Stimulated activated CD4-positive, alpha-beta T cell treated with anti-CD3 and anti-CD28 coated beads, Interleukin-4, amount 100 ng/mL, for 48 hours (primary cell): ENCODE results near the gene BCL2L12.
A peak's percentile ranks its signal among the peaks of the same experiment; 100 is the strongest.

Source experiments
- DNase-seq, 2 donors: peaks; one replicate each; pipeline ENCODE4 v3.0.0-alpha.2; 2020; ENCODE audit warnings: low read depth in 2 of 2

BCL2L12 gene

DNA sequence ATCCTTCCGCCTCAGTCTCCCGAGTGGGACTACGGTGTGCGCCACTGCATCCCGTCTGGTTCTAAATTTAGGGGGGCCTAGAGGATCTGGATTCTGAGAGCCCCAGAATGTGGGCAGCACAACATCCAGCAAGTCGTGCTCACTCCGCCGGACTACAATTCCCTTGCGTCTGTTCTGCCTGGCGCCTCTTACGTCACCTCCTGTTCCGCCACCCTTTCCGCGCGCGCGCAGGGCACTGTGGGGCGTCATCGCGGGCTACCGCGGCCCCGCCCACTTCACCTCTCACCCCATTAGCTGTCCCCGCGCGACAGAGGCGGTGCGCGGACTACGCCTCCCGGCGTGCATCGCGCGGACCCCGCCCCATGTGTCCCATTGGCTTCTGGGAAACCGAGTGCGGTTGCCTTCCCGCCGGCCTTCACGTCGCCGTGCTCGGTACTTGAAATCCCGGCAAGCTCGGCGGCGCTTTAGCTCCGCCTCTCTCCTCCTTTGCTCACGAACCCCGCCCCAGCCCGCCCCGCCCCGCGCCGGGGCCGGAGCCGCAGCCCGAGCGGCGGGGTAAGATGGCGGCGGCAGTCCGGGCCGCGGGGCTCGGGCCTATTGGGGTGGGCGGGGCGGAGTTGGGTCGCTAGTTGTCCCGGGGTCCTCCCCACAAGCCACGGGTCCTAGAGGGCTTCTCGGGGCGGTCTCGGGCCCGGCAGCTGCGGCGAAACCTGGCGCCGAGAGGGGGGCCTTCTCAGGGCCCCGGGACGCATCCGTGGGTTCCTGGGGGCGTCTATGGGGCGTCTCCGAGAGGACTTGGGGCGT is 23.8 kb upstream of the BCL2L12 start, which contains the start of gene SCAF1:
SCAF1 (plus strand) TSS at position 522 of the 804 bp plus-strand sequence. CDS start 2,818 bp downstream, outside the sequence.
- peak; percentile 97 to 99 for DNase-seq

GRCh38 chr19:49642492-49643035 is 23.2 kb upstream of the BCL2L12 start:
- no peak for DNase-seq

DNA sequence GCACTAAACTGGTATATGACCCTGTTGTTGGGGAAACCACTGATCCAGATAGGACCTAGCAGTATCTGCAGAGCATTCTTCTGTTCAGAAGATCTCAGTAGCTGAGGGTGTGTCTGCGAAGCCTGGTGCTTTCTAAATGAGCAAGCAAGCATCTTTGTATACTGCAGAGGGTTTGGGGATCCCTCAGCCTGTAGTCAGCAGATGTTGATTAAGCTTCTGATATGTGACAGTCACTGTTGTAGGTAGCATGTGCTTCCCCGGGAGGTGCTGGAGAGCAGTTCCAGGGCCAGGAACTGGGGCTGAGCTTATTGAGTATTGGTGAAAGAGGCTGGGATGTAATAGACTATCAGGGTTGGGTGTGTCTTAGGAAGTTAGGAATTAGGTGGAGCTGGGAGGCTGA is 22.3 kb upstream of the BCL2L12 start:
- DNase-seq: no peak

- DNase-seq: no peak
Observed at GRCh38 chr19:49645592-49645991, 20.1 kb upstream of the BCL2L12 start.

- no peak for DNase-seq
Observed at GRCh38 chr19:49645995-49646394, 19.7 kb upstream of the BCL2L12 start.

DNA sequence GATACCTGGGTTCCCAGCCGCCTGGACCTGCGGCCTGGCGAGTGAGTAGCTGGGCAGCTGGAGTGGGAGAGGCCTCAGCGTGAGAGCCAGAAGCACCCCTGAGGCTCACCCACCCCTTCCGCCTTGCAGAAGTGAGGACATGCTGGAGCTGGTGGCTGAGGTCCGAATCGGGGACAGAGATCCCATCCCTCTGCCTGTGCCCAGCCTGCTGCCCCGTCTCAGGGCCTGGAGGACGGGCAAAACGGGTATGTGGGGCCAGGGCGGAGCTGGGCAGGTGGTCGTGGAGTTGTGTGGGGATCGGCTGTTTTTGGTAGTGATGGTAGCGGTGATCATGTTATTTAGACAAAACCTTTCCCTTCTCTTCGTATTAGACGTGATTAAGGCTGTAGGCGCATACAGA is 19.1 kb upstream of the BCL2L12 start:
- no peak for DNase-seq

DNA sequence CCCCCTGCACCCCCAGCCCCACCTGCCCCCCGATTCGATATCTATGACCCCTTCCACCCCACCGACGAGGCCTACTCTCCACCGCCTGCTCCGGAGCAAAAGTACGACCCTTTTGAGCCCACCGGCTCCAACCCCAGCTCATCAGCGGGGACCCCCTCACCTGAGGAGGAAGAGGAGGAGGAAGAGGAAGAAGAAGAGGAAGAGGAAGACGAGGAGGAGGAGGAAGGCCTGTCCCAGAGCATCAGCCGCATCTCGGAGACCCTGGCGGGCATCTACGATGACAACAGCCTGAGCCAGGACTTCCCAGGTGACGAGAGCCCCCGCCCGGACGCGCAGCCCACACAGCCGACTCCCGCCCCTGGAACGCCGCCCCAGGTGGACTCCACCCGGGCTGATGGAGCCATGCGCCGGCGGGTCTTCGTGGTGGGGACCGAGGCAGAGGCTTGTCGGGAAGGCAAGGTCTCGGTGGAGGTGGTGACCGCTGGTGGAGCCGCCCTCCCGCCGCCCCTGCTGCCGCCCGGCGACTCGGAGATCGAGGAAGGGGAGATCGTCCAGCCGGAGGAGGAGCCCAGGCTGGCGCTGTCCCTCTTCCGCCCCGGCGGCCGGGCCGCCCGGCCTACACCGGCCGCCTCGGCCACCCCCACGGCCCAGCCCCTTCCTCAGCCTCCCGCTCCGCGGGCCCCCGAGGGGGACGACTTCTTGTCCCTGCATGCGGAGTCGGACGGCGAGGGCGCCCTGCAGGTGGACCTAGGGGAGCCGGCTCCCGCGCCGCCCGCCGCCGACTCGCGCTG is 14.5 kb upstream of the BCL2L12 start:
- no peak for DNase-seq

DNA sequence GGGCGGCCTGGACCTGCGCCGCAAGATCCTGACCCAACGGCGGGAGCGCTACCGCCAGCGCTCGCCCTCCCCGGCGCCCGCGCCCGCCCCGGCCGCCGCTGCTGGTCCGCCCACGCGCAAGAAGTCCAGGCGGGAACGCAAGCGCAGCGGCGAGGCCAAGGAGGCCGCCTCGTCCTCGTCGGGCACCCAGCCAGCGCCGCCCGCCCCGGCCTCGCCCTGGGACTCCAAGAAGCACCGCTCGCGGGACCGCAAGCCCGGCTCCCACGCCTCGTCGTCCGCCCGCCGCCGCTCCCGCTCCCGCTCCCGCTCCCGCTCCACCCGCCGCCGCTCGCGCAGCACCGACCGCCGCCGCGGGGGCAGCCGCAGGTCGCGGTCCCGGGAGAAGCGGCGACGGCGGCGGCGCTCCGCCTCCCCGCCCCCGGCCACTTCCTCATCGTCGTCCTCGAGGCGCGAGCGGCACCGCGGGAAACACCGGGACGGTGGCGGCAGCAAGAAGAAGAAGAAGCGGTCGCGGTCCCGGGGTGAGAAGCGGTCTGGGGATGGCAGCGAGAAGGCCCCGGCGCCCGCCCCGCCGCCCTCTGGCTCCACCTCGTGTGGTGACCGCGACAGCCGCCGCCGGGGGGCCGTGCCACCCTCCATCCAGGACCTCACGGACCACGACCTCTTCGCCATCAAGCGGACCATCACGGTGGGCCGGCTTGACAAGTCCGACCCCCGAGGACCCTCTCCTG is 13.7 kb upstream of the BCL2L12 start:
- DNase-seq: no peak

GRCh38 chr19:49652551-49653465 is 12.9 kb upstream of the BCL2L12 start:
- DNase-seq: no peak

- DNase-seq: no peak
Observed at GRCh38 chr19:49653466-49653806, 12.3 kb upstream of the BCL2L12 start.

GRCh38 chr19:49654581-49654980 is 11.2 kb upstream of the BCL2L12 start:
- DNase-seq: no peak

DNA sequence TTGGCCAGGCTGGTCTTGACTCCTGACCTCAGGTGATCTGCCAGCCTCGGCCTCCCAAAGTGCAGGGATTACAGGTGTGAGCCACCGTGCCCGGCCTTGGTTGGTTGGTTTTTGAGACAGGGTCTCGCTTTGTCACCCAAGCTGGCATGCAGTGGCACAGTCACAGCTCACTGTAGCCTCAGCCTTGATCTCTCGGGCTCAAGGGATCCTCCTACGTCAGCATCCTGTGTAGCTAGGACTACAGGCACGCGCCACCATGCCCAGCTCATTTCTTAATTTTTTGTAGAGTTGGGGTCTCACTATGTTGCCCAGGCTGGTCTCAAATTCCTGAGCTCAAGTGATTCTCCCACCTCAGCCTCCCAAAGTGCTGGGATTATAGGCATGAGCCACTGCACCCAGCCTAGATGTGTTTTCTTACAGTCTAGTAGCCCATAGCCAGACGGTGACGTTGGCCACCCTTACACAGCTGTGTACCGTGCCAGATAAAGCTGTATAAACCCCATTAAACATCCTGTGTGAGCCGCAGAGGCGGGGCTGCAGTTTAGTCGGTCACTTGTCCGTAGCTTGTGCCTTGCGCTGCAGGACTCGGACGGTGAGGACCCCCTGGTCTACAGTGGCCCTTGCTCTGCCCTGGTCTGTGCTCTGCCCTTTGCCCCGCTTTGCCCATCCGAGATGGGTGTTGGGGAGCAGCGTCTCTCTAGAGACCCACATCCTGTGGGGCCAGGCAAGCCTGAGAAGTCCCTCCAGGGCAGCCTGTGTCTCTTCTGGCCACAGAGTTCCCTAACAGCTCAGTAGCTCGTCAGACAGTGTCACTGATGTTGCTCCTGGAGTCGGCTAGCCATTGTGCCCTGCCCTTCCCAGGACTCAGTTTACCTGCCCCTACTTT is 9.9 kb upstream of the BCL2L12 start:
- no peak for DNase-seq

DNA sequence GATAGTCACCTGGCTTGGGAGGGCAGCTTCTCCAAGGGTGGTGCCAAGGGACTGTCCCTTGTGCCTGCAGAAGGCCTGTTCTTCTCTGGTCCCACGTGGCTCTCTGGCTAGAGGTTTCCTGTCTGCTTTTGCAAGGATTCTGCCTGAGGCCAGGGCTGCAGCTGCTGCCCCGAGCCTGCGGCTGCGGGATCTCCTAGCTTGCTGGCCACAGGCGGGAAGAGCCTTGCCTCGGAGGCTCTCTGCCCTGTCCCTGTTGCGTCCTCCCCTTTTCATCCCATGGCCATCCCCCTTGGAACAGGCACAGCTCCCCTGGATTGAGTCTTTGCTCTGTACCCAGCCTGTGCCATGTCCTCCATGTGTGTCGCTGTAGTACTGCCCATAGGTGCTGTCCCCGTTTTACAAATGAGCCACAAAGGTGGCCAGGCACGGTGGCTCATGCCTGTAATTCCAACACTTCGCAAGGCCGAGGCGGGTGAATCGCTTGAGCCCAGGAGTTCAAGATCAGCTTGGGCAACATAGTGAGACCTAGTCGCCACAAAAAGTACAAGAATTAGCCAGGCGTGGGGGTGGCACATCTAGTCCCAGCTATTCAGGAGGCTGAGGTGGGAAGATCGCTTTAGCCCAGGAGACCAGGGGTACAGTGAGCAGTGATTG is 9.2 kb upstream of the BCL2L12 start:
- no peak for DNase-seq

DNA sequence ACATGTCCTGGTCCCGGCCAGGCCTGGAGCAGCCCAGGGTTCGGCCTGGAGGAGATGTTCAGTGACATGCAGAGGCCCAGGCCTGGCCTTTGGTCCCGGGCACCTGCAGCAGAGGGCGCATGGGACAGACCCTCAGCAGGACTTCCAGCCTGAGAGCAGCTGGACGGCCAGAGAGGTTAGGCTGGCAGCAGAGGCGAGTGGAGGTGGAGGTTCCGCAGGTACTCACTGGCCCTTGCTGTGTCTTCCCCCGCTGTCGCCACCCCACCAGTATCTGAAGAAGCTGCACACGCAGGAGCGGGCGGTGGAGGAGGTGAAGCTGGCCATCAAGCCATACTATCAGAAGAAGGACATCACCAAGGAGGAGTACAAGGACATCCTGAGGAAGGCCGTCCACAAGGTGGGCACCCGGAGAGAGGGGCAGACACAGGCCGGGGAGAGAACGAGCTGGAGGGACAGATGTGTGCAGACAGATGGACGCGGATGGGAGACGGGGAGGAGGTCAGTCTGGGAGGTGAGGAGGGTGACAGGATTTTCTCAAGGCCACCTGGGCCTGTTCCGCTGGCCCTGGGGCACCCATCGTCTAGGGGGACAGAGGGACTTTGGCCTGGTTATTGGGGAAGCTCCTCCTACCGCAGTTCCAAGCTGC is 8.1 kb upstream of the BCL2L12 start:
- DNase-seq: no peak

- DNase-seq: no peak
Observed at GRCh38 chr19:49658139-49658517, 7.6 kb upstream of the BCL2L12 start.

DNA sequence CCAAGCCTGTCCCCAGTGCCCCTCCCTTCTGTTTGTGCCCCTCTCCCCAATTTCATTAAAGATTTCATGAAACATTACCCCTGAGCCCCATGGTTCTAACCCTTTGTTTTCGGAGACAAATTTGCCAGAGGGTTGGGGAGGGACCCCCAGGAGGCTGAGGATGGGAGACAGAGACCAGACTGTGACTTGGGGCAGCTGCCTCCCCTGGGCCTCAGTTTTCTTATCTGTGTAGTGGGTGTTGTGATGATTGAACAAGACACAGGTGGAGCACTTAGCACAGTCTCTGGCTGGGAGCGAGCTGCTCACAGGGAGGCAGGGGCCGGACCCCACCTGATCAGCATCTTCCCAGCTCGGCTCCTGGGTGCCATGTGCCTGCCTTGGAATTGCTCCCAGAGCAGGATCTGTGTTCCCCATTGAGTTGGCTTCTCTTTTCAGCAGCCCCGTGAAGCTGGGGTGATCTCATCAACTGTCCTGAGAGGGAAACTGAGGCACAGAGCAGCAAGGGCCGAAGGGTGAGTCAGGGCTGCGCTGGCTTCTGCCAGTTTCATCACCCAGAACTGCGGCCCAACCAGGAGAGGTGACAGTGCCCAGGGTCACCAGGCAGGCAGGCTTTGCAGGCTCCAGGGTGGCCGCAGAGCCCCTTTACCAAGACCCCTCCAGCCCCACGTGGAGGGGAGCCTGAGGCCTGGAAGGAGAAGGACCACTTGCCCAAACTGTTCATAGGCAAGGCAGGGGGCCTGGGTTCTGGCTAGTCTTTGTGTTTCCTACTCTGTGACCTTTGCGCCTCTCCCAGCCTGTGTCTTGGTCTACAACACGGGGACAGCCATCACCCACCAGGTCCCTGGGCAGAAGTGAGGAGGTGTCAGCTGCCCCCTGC is 6.9 kb upstream of the BCL2L12 start:
- DNase-seq: no peak

- no peak for DNase-seq
Observed at GRCh38 chr19:49660338-49660961, 5.3 kb upstream of the BCL2L12 start.

DNA sequence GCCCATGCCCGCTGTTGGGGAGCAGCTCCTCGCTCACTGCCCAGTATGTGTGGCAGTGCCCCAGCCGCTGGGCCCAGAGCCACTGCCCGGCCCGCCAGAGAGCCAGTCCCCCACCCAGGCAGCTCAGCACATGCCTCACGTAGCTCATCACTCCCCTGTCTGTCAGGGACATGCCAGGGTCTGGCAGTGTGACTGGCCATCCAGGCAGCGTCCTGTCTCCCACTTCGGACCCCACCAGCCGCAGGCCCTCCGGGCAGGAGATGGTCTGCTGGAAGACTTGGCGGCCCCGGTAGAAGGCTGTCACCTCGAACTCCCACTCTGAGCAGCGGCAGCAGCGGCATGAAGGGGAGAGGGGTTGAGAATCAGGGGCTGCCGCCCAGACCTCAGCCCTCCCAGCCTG is 3.7 kb upstream of the BCL2L12 start:
- DNase-seq: no peak
